Glutamatergic neuron (in vitro differentiated cells): Measurements from ENCODE around the gene RNF175. TPM values are rescaled to one million over a fixed set of nuclear protein-coding genes. Genes with fewer than 3 reads are reported as not detected.

Source experiments
- DNase-seq: peaks from one replicate; pipeline ENCODE4 v3.0.0; 2022
- H3K27ac Mint-ChIP-seq: one replicate; pipeline ENCODE4 v1.8.0; 2020; ENCODE audit warnings: mild to moderate bottlenecking, mixed read lengths, inconsistent platforms; ENCODE audit not compliant: unreplicated experiment
- H3K27me3 Mint-ChIP-seq: one replicate; pipeline ENCODE4 v1.8.0; 2020; ENCODE audit warnings: mild to moderate bottlenecking, moderate library complexity, mixed read lengths, inconsistent platforms; ENCODE audit not compliant: unreplicated experiment
- H3K36me3 Mint-ChIP-seq: one replicate; pipeline ENCODE4 v1.8.0; 2020; ENCODE audit warnings: mild to moderate bottlenecking, mixed read lengths, inconsistent platforms; ENCODE audit not compliant: unreplicated experiment
- H3K4me1 Mint-ChIP-seq: one replicate; pipeline ENCODE4 v1.8.0; 2020; ENCODE audit warnings: mild to moderate bottlenecking, low read depth, mixed read lengths, inconsistent platforms; ENCODE audit not compliant: unreplicated experiment
- H3K4me3 Mint-ChIP-seq: one replicate; pipeline ENCODE4 v1.8.0; 2020; ENCODE audit warnings: mild to moderate bottlenecking, mixed read lengths, inconsistent platforms; ENCODE audit not compliant: unreplicated experiment
- H3K9me3 Mint-ChIP-seq: one replicate; pipeline ENCODE4 v1.8.0; 2020; ENCODE audit warnings: mild to moderate bottlenecking, moderate library complexity, mixed read lengths, inconsistent platforms; ENCODE audit not compliant: unreplicated experiment
- total RNA-seq: library from RNA; stranded (reverse); fragmentation: NEBNext Ultra II Directional; extraction: Animal tissue kit (Norgen Biotek cat#: 25700); gene quantifications from one replicate; pipeline ENCODE4 v1.2.1, GENCODE V29; 2021; ENCODE audit not compliant: unreplicated experiment
- TF ChIP-seq, protein P1 (sequence below): fragments of 200-600 bp; sonication (generic); IDR thresholded peaks from one replicate; pipeline ENCODE4 v1.5.0; 2021; ENCODE audit not compliant: partially characterized antibody, unreplicated experiment

RNF175 gene
- total RNA-seq, 1 donor from 2014 or later: 2.1 TPM

DNA sequence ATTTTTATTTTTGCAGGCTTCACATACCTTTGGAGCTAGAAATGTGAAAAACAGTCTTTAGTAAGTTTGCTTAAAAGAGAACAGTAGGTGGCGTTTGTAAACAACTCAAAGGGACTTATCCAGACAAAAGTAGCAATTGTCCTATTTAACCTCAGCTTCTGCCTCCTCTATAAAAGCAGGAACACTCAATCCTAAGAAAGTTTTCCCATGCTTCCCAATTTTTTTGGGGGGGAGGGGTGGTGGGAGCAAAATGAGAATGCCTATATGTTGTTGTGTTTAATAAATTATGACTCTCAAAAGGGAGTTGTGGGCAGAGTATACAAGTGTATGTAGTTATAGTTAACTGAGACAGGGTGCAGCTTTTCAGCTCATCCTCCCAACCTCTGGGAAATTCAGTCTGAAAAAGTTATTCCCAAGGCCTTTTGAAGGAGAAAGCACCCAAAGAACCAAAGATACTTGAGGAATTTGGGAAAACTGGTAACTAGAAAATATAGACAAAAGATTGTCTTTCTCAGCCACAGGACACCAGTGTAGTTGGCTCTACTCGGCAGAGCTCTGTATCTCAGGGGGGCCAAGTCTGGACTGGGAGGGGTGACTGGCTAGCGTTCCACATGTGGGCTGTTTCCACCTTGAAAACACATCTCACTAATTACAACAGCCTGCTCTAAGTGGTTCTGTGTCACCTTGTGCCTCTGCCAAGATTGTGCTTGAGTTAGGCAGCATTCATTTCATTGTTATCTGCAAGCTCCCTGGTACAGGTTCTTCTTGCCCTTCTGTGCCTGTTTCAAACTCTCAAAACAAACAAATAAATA, 26.3 kb upstream of the RNF175 start:
- Mint-ChIP-seq H3K9me3 (no peaks in the 10 kb centered on the region), H3K27ac (no peak overlapping the region), H3K27me3 (peaks cover 18% of the 10 kb centered on the region), H3K4me1 (peaks cover 6% of the 10 kb centered on the region), H3K36me3 (no peaks in the 10 kb centered on the region), H3K4me3 (no peak overlapping the region)
- TF ChIP-seq, protein P1, sequence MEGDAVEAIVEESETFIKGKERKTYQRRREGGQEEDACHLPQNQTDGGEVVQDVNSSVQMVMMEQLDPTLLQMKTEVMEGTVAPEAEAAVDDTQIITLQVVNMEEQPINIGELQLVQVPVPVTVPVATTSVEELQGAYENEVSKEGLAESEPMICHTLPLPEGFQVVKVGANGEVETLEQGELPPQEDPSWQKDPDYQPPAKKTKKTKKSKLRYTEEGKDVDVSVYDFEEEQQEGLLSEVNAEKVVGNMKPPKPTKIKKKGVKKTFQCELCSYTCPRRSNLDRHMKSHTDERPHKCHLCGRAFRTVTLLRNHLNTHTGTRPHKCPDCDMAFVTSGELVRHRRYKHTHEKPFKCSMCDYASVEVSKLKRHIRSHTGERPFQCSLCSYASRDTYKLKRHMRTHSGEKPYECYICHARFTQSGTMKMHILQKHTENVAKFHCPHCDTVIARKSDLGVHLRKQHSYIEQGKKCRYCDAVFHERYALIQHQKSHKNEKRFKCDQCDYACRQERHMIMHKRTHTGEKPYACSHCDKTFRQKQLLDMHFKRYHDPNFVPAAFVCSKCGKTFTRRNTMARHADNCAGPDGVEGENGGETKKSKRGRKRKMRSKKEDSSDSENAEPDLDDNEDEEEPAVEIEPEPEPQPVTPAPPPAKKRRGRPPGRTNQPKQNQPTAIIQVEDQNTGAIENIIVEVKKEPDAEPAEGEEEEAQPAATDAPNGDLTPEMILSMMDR: no peak
- no peak for DNase-seq

DNA sequence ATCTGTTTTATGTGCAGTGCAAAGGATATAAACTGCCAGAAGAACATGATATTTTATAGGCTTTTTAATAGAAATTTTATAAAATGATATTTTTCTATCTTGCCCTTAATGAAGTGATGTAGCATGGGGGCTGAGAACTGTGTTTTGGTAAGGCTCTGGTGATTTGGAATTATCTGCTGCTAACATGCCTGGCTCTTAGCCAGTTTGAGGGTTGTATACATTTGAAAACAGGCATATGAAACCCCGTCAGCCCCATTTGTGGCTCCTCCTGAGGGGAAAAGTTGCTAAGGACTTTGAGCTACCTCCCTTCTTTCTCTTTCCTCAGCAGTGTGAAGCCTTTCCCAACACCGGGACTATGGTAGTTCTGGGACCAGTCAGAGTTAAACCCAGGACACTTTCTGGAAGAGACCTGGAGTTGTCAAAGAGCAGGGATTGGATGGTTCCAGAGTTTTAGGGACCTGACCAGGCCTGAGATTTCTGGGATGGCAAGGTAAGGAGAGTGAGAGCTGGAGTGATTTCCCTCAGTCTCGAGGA, 24.4 kb upstream of the RNF175 start:
- peaks cover 4% of the 10 kb centered on the region for H3K4me1 Mint-ChIP-seq
- H3K4me3 Mint-ChIP-seq: no peak overlapping the region
- H3K9me3 Mint-ChIP-seq: no peaks in the 10 kb centered on the region
- no peak for DNase-seq
- H3K27me3 Mint-ChIP-seq: peaks cover 7% of the 10 kb centered on the region
- H3K36me3 Mint-ChIP-seq: no peaks in the 10 kb centered on the region
- TF ChIP-seq, protein P1: no peak
- H3K27ac Mint-ChIP-seq: no peak overlapping the region

DNA sequence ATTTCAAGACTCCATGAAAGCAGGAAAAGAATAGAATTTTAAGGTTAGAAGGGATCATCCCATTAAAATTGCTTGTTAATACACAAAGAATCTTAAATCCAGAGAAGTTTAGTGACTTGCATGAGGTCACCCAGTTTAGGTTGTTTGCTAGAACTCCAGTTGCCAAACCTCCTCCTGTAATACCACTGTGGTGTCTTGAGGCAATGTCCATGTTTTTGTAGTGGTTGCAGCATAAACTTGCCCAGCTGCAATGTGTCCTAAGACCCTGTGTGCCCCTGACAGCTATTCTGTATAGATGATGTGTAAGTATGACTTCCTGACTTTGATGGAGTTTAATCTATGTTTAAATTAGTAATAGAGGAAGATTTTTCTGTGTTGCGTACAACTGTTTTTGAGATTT, 22.8 kb upstream of the RNF175 start:
- Mint-ChIP-seq H3K27ac (no peak overlapping the region), H3K4me1 (no peaks in the 10 kb centered on the region), H3K27me3 (no peaks in the 10 kb centered on the region), H3K4me3 (no peak overlapping the region), H3K36me3 (no peaks in the 10 kb centered on the region), H3K9me3 (no peaks in the 10 kb centered on the region)
- no peak for DNase-seq
- TF ChIP-seq, protein P1: no peak

DNA sequence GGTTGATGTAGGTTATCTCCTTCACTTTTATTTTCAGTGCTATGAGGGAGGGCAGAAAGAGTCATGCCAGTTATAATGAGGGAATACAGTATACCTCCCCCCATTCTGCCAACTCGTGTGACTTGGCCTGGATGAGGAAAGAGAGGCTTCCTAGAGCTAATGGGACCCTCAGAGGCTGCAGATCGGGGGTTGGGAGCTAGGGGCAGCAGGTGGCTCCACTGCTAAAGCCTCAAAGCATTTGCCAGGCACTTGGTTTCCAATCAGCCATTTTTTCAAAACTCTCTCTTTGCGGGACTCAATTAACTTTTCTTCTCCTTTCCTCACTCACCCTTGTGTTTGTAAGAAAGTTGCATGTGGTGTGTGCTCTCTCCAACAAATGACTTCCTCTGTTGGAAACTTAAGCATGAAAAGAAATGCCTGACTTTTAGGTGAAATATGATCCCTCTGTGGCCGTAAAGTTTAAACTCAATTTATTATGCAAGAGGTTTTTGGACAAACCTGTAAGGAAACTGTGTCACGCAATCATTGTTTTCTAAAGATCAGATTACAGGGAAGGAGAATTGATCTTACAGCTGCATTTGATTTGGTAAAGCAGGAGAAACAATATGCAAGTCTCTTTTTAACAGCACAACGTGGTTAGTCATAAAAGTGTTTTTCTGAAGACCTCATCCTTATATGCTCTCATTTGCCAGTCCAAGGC, 22.0 kb upstream of the RNF175 start:
- Mint-ChIP-seq H3K9me3 (no peaks in the 10 kb centered on the region), H3K4me1 (no peaks in the 10 kb centered on the region), H3K4me3 (no peak overlapping the region), H3K27ac (no peak overlapping the region), H3K36me3 (no peaks in the 10 kb centered on the region), H3K27me3 (no peaks in the 10 kb centered on the region)
- TF ChIP-seq, protein P1: no peak
- DNase-seq: no peak

DNA sequence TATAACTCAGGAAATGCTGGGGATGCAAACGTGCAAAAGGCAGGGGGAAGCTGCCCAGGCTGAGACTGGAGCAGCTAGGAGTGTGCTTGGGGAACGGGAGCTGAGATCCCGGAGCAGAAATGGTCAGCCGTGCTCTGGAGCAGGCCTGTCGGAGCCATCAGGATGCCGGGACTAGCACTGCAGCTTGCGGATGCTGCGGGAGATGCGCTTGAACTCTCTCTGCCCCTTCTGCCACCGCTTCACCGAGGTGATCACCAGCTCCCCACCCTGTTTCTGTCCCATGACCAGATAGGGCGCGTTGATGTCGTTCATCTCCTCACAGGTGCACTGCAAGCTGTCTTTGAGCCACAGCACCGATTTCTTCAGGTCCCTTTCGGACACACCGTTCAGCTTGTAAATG, 21.5 kb upstream of the RNF175 start:
- Mint-ChIP-seq H3K9me3 (no peaks in the 10 kb centered on the region), H3K4me3 (no peak overlapping the region), H3K27ac (no peak overlapping the region), H3K36me3 (no peaks in the 10 kb centered on the region), H3K4me1 (no peaks in the 10 kb centered on the region), H3K27me3 (no peaks in the 10 kb centered on the region)
- TF ChIP-seq, protein P1: no peak
- no peak for DNase-seq
